Measurements from ENCODE around the gene RIPOR1.

DNA sequence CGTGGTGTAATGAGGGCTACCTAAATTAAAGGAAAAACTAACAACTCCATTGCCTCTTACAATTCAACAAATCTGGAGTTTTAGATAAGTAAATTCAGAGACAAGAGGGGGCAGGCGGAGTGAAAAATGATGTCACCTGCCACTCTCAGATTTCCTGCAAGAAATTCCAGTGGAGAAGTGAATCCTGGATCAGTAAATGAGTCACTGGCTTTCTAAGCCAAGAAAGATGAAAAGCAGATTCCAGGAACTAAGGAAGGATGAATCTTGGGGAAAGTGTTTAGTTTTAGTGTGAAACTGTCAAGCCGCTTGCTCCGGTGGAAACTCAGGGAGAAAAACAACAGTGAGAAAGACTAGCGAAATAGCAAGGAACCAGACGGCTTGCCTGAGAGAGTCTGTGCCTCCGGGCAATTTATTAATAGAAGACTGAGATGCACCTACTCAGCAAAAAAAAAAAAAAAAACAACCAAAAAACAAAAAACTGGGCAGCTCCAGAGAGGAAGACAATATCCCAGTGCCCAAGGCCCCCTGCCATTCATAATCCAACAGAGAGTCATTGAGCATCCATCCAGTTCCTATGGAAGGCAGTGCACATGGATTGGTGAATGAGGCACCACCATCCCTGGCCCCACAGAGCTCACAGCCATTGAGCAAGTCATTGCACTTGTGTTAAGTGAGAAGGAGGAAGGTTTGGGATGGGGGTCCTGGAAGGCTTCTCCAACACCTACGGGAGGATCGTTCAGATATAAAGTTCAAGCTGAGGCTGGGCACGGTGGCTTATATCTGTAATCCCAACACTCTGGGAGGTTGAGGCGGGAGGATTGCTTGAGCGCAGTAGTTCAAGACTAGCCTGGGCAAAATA, 12.1 kb upstream of the RIPOR1 start:
- no peak for TF ChIP-seq ZNF565 (CRISPR knock-in tag; conservative IDR thresholded peaks at IDR 0.05; ENCODE audit: low read depth)
- TF ChIP-seq, protein P1, sequence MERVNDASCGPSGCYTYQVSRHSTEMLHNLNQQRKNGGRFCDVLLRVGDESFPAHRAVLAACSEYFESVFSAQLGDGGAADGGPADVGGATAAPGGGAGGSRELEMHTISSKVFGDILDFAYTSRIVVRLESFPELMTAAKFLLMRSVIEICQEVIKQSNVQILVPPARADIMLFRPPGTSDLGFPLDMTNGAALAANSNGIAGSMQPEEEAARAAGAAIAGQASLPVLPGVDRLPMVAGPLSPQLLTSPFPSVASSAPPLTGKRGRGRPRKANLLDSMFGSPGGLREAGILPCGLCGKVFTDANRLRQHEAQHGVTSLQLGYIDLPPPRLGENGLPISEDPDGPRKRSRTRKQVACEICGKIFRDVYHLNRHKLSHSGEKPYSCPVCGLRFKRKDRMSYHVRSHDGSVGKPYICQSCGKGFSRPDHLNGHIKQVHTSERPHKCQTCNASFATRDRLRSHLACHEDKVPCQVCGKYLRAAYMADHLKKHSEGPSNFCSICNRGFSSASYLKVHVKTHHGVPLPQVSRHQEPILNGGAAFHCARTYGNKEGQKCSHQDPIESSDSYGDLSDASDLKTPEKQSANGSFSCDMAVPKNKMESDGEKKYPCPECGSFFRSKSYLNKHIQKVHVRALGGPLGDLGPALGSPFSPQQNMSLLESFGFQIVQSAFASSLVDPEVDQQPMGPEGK (CRISPR knock-in tag; IDR thresholded peaks at IDR 0.05; ENCODE audit: borderline replicate concordance), result no peak

Measured in SK-N-SH treated with all-trans-retinoic acid at 6 μM for 48 hours (cell line).